Transverse colon (tissue), 4 donors: Measurements from ENCODE around the gene CDK19. TPM values are rescaled to one million over a fixed set of nuclear protein-coding genes. Genes with fewer than 3 reads are reported as not detected.
A peak's percentile ranks its signal among the peaks of the same experiment; 100 is the strongest.

Experiments
- DNase-seq: peaks from one replicate; pipeline ENCODE4 v3.0.0-alpha.2; 2019
- H3K27ac ChIP-seq, 4 donors: fragments of 200-600 bp; sonication (generic); 2 replicates each; pipeline ENCODE4 v1.5.1; 2016 to 2018; ENCODE audit warnings: inconsistent platforms in 4 of 4
- H3K27me3 ChIP-seq: fragments of 200-600 bp; sonication (generic); 2 replicates; pipeline ENCODE4 v1.5.1; 2017; ENCODE audit warnings: inconsistent platforms
- H3K36me3 ChIP-seq, 4 donors: fragments of 200-600 bp; sonication (generic); 2 replicates each; pipeline ENCODE4 v1.5.1; 2017 to 2019; ENCODE audit warnings: inconsistent platforms in 4 of 4
- H3K4me1 ChIP-seq, 4 donors: fragments of 200-600 bp; sonication (generic); 2 replicates each; pipeline ENCODE4 v1.5.1; 2017 to 2020; ENCODE audit warnings: inconsistent platforms in 4 of 4
- H3K4me3 ChIP-seq, 4 donors: fragments of 200-600 bp; sonication (generic); 1 replicate in 1 of 4; 2 replicates in 3 of 4; pipeline versions ENCODE4 v1.5.1 to v1.6.1; 2017 to 2019; ENCODE audit warnings: inconsistent platforms in 4 of 4
- H3K9me3 ChIP-seq, 2 donors: fragments of 200-600 bp; sonication (generic); 2 replicates each; pipeline ENCODE4 v1.5.1; 2017 to 2019; ENCODE audit warnings: inconsistent platforms in 2 of 2
- EP300 ChIP-seq: sonication (generic); formaldehyde crosslinking; IDR thresholded peaks from one replicate; pipeline ENCODE4 v1.6.1; 2017; ENCODE audit warnings: antibody characterized with exemption, low read depth
- POLR2A ChIP-seq: fragments of 450-650 bp; IDR thresholded peaks from one replicate; pipeline ENCODE4 v1.6.1; 2016; ENCODE audit warnings: antibody characterized with exemption, mild to moderate bottlenecking, moderate library complexity
- POLR2AphosphoS5 ChIP-seq, 3 donors: sonication (generic); formaldehyde crosslinking; IDR thresholded peaks; one replicate each; pipeline ENCODE4 v1.6.1; 2016; ENCODE audit warnings: antibody characterized with exemption in 3 of 3
- WGBS, 2 donors: methylation state at CpG; one replicate each; pipeline ENCODE4 v1.1.5; 2018; ENCODE audit warnings: low coverage in 1 of 2; 5-methylcytosine and 5-hydroxymethylcytosine counted together
- in situ Hi-C, 4 donors: fragments of 200-750 bp; cut with MboI; loops; one replicate each; pipeline versions ENCODE4 v1.15.0 to v1.15.1; 2017; ENCODE audit warnings: low sequenced_read_pairs in 3 of 4, low pct_ligation_motif_present in 1 of 4, low pct_unique_long_range_greater_than_20kb in 1 of 4
- intact Hi-C: fragments of 100-400 bp; cut with DNase I; formaldehyde crosslinking; loops from one replicate; pipeline ENCODE4 v1.15.1; 2023; ENCODE audit warnings: low total_unique reads
- total RNA-seq, 4 donors: library from RNA; depleted of rRNA; stranded (reverse); fragments of >200 nt; gene quantifications; one replicate each; pipeline ENCODE4 v1.1.0, GENCODE V29; 2016
- TF ChIP-seq, protein P1 (sequence below), 5 experiments: fragments of 200-600 bp in 3 of 5; fragments of 450-650 bp in 2 of 5; sonication (generic) in 3 of 5; IDR thresholded peaks; 1 replicate in 2 of 5; 2 replicates in 3 of 5; pipeline ENCODE4 v1.5.1; 2016 to 2017; ENCODE audit warnings: antibody characterized with exemption in 5 of 5, inconsistent platforms in 3 of 5, mild to moderate bottlenecking in 2 of 5, moderate library complexity in 1 of 5

CDK19 gene
- total RNA-seq, 4 donors from 2014 or later = 7.0 to 18.6 (median 14.7) TPM

DNA sequence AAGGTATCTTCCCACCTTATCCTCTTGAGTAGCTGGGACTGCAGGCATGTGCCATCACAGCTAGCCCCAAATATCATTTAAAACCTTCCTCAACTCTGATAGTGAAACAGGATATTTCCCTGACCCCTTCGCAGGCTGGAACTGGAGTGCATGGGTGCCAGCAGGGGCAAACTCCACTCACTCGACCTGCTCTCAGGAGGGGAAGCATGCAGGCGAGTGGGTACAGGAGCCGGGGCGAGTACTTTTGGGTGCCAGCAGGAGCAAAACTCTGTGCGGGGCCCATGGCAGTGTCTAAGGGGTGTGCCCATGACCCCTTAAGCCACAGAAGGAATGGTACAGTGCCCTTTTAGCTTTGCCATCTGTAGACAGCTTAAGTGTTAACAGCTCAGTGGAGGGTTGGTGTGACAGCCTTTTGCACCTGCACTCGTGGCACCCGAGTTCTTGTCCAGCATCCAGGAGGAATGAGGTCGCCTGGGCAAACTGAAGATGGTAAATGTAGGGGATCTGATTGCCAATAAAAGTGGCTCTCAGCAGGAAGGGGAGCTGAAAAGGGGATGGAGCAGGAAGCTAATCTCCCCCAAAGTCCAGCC lies 155.1 kb downstream of the CDK19 start:
- Histone ChIP-seq H3K9me3 (no peaks in the 10 kb centered on the region), H3K27ac (no peak overlapping the region), H3K4me3 (no peak overlapping the region), H3K36me3 (no peaks in the 10 kb centered on the region), H3K4me1 (peaks cover 0 to 61% (median 24%) of the 10 kb centered on the region in 4 donors), H3K27me3 (no peaks in the 10 kb centered on the region)
- in situ Hi-C loops = no loop called here
- intact Hi-C loops = no loop called here
- no peak for DNase-seq
- TF ChIP-seq, protein P1, sequence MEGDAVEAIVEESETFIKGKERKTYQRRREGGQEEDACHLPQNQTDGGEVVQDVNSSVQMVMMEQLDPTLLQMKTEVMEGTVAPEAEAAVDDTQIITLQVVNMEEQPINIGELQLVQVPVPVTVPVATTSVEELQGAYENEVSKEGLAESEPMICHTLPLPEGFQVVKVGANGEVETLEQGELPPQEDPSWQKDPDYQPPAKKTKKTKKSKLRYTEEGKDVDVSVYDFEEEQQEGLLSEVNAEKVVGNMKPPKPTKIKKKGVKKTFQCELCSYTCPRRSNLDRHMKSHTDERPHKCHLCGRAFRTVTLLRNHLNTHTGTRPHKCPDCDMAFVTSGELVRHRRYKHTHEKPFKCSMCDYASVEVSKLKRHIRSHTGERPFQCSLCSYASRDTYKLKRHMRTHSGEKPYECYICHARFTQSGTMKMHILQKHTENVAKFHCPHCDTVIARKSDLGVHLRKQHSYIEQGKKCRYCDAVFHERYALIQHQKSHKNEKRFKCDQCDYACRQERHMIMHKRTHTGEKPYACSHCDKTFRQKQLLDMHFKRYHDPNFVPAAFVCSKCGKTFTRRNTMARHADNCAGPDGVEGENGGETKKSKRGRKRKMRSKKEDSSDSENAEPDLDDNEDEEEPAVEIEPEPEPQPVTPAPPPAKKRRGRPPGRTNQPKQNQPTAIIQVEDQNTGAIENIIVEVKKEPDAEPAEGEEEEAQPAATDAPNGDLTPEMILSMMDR (IDR thresholded peaks at IDR 0.05) = no peak
- no peak for TF ChIP-seq EP300
- no peak for TF ChIP-seq POLR2AphosphoS5 (IDR thresholded peaks at IDR 0.05)
- no peak for TF ChIP-seq POLR2A
- 88% methylated on average over 9 of the region's 9 CpGs; no CpG with 5 or more reads in 1 of the 2 donors for WGBS, 2 donors

DNA sequence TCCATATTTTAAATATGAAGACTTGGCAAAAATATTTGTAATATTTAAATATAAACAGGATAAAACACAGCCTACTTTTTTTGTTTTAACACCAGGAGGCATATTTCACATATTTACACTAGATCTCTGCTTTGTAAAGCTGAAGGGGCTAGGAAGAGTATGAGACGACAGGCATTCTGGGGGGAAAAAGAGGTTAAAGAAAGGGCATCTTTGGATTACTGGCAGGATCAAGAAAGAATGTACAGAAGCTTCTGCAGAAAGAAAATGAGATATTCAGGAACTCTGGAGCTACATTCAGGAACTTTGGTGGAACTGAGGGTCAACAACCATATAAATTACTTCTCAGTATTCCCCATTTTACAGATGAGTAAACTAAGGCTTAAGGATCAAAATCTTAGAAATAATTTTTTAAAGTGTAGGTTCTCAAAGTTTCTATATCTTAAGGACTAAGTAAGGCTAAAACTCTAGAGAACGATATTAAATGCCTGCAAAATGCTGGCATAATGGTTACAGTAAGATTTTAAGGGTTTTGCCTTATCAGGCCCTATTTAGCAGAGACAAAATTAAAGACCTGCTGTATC lies 156.5 kb downstream of the CDK19 start:
- Histone ChIP-seq H3K9me3 (no peaks in the 10 kb centered on the region), H3K4me3 (no peak overlapping the region), H3K4me1 (peaks cover 0 to 61% (median 20%) of the 10 kb centered on the region in 4 donors), H3K27ac (no peak overlapping the region), H3K36me3 (no peaks in the 10 kb centered on the region), H3K27me3 (no peaks in the 10 kb centered on the region)
- intact Hi-C loops (no loop called here), in situ Hi-C loops (no loop called here)
- no peak for DNase-seq
- whole genome bisulfite sequencing, 2 donors = 75% methylated on average over 2 of the region's 2 CpGs
- TF ChIP-seq POLR2AphosphoS5 (IDR thresholded peaks at IDR 0.05) = no peak
- TF ChIP-seq EP300 = no peak
- TF ChIP-seq, protein P1 (IDR thresholded peaks at IDR 0.05) = no peak
- TF ChIP-seq POLR2A = no peak

DNA sequence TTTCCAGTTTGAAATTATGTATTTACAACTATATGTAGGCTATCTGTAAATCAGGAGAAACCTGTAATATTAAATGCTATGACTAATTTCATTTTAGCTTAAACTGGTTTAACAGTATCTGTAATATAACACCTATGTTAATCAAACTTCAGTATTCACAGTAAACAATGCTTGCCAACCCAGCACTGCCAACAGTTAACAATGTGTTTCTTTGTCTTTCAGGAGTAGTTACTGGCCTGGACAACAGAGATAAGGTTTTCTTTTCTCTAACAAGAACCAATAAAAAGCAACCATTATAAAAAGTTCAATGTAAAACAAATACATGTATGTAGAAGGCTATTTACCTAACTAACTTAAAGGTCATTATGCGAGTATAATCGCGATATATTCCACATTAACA lies 158.8 kb downstream of the CDK19 start:
- Histone ChIP-seq H3K4me1 (peaks cover 0 to 43% (median 12%) of the 10 kb centered on the region in 4 donors), H3K27ac (peak overlapping the region in 3 of 4 donors; percentile 51 to 62 (median 51)), H3K4me3 (no peak overlapping the region), H3K36me3 (no peaks in the 10 kb centered on the region), H3K9me3 (no peaks in the 10 kb centered on the region), H3K27me3 (no peaks in the 10 kb centered on the region)
- in situ Hi-C loops (no loop called here), intact Hi-C loops (no loop called here)
- WGBS, 2 donors = 51 to 61% methylated on average over 3 of the region's 3 CpGs
- TF ChIP-seq POLR2AphosphoS5 (IDR thresholded peaks at IDR 0.05) = no peak
- TF ChIP-seq, protein P1 (IDR thresholded peaks at IDR 0.05) = no peak
- no peak for TF ChIP-seq POLR2A
- no peak for TF ChIP-seq EP300
- DNase-seq = no peak

DNA sequence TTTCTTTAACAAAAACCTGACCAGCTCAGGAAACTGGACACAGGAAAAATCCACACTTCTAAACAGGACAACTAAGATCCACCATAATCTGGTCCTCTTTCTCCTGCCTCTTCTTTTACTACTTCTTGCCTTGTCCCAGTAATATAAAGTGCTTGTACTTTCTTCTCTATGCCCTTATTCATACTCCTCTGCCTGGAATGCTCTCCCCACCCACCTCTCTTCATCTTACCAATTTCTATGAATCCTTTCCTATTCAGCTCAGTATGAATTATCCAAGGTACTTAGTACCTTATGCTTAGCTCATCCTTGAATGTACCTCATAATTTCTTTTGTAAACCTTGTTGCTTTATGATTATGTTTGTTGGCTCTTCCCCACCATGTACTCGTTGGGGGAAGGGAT lies 159.4 kb downstream of the CDK19 start:
- in situ Hi-C loops = no loop called here
- peaks cover 0 to 43% (median 12%) of the 10 kb centered on the region in 4 donors for H3K4me1 ChIP-seq

More for the DNA sequence above, 159.4 kb downstream of the CDK19 start:
- DNase-seq = no peak
- Histone ChIP-seq H3K9me3 (no peaks in the 10 kb centered on the region), H3K27ac (peak overlapping the region in 3 of 4 donors; percentile 45 to 62 (median 51)), H3K27me3 (no peaks in the 10 kb centered on the region), H3K36me3 (no peaks in the 10 kb centered on the region), H3K4me3 (no peak overlapping the region)
- intact Hi-C loops = no loop called here
- WGBS, 2 donors = 44 to 68% methylated on average over 1 of the region's 1 CpG
- TF ChIP-seq, protein P1 (IDR thresholded peaks at IDR 0.05) = no peak
- TF ChIP-seq EP300 (no peak), POLR2AphosphoS5 (IDR thresholded peaks at IDR 0.05) (no peak), POLR2A (no peak)
